CD4-positive, alpha-beta T cell treated with Interleukin-10 for 1 hour (primary cell): ENCODE results near the gene LYRM4.
"Not testable (repeated sequence)": the region's sequence is repeated elsewhere in the genome, so short reads cannot be mapped to it uniquely, and the experiment has no call there.

Experiments
- DNase-seq: peaks from one replicate; pipeline ENCODE4 v3.0.0-alpha.2; 2020

The LYRM4 gene

GRCh38 chr6:5139828-5140771 lies 120.7 kb downstream of the LYRM4 start:
- DNase-seq = no peak

GRCh38 chr6:5138995-5139827 lies 121.5 kb downstream of the LYRM4 start:
- DNase-seq = no peak

- DNase-seq = no peak
These were observed 123.9 kb downstream of the LYRM4 start for GRCh38 chr6:5136851-5137250.

- DNase-seq = peak; percentile 36
These were observed 124.9 kb downstream of the LYRM4 start for GRCh38 chr6:5135788-5136376.

GRCh38 chr6:5133943-5134342 lies 126.8 kb downstream of the LYRM4 start:
- DNase-seq = no peak

GRCh38 chr6:5132731-5133130 lies 128.0 kb downstream of the LYRM4 start:
- no peak for DNase-seq

GRCh38 chr6:5130135-5130866 lies 130.4 kb downstream of the LYRM4 start:
- DNase-seq = no peak

GRCh38 chr6:5128351-5128750 lies 132.4 kb downstream of the LYRM4 start:
- DNase-seq = no peak

- DNase-seq = no peak
These were observed 133.6 kb downstream of the LYRM4 start for GRCh38 chr6:5127106-5127687.

GRCh38 chr6:5126214-5126613 lies 134.5 kb downstream of the LYRM4 start:
- DNase-seq = no peak

- no peak for DNase-seq
These were observed 135.4 kb downstream of the LYRM4 start for GRCh38 chr6:5125152-5126006.

- no peak for DNase-seq
These were observed 136.2 kb downstream of the LYRM4 start for GRCh38 chr6:5124526-5124925.

GRCh38 chr6:5123296-5124143 lies 137.2 kb downstream of the LYRM4 start:
- no peak for DNase-seq

- DNase-seq = no peak
These were observed 138.1 kb downstream of the LYRM4 start for GRCh38 chr6:5122504-5123112.

- DNase-seq = no peak
These were observed 138.8 kb downstream of the LYRM4 start for GRCh38 chr6:5121956-5122355.

- no peak for DNase-seq
These were observed 139.3 kb downstream of the LYRM4 start for GRCh38 chr6:5121479-5121878.

- DNase-seq = not testable (repeated sequence)
These were observed 140.2 kb downstream of the LYRM4 start for GRCh38 chr6:5120543-5120942.

- DNase-seq = no peak
These were observed 140.7 kb downstream of the LYRM4 start for GRCh38 chr6:5120011-5120410.

- no peak for DNase-seq
These were observed 141.4 kb downstream of the LYRM4 start for GRCh38 chr6:5119090-5119951.
